ENCODE measurements around the gene GRK5.
"Not testable (repeated sequence)": the region's sequence is repeated elsewhere in the genome, so short reads cannot be mapped to it uniquely, and the experiment has no call there.

The GRK5 gene

DNA sequence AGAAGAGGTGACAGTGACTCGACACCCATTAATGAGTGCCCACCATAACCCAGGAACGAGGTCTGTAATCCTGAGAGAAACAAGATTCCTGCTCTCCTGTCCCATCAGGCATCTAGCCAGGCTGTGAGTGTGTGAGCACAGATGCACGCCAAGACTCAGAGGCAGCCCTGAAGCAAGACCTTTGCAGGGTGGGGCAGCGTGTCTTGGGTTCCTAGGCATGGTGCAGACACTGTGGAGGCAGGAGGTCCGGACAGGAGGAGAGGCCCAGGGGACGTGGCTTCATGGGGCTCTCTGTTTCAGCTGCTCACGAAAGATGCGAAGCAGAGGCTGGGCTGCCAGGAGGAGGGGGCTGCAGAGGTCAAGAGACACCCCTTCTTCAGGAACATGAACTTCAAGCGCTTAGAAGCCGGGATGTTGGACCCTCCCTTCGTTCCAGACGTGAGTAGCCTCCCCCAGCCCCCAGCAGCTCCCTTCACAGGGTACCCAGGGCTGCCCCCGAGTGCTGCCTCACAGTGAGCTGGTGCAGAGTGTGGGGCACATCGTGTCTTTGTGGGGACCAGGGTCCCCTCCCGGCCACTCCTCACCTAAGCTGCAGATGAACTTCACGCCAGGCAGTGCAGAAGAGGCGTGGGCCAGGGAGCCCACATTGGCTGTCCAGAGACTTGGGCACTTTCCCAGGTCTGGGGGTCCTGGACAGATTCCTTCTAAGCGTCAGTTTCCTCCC, 240.6 kb downstream of the GRK5 start:
- DNase-seq = no peak

DNA sequence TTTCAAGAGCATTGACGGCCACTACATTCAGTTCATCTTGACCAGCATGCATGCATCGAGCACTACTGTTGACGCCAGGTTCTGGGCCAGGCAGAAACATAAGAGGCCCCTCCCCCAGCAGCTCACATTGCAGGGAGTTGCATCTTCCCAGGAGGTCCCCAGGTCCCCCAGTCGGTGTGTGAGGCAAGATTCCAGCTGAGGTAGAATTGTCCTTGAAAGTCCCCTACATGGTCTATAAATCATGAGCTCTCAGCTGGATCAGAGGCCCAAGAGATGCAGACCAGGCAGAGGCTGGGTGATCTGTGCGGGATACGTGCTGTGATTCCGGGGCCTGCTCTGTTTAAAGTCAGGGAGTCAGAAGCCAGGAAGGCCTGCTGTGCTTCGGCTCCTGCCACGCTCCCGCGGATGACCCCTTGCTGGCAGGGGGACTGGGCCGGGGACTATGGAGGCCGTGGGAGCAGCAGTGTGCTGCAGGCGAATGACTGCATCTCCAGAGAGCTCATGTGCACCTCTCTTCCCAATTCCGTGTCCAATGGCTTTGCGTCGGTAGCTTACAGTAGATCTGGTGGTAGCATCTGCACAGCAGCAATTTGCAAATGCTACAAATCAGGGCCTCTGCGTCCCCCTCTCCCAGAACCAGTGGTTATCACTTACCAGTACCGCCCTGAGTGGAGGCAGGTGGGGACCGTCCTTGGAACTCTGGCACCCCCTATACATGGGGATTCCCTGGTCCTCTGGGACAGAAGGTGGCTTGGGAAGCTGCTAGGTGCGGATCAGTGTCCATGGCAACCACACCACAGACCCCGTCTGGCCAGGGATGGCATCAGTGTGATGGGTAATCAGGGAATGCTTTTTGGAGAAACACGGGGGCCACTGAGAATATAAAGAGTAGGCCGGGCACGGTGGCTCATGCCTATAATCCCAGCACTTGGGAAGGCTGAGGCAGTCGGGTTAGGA, 241.5 kb downstream of the GRK5 start:
- DNase-seq = no peak

DNA sequence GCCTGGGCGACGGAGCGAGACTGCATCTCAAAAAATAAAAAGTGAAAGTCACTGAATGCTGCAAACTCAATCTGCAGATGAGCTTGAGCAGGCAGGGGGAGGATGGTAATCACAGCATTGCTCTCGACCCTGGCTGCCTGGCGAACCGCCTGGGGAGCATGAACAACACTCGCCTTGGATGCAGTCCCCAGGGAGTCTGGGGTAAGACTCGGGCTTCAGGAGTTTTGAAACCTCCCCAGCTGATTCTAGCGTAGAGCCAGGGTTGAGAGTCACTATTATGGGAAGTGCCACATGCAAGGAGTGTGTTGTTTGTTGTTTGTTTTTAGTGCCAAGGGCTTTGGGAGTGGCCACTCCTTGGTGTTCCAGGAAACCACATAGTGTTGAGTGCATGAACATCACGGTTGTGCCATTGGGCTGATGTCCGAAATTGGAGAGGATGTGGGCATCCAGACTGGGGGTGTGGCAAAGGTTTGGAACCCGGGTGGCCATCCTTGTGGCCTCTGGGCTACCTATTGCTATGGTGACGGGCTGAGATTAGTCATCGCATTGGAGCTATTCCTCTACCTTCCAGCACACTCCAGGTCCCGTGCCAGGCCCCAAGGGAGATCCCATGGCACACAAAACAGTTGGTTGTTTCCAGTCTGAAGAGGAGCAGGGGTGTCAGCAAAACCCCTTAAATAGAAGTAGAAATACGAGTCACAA, 242.5 kb downstream of the GRK5 start:
- no peak for DNase-seq

DNA sequence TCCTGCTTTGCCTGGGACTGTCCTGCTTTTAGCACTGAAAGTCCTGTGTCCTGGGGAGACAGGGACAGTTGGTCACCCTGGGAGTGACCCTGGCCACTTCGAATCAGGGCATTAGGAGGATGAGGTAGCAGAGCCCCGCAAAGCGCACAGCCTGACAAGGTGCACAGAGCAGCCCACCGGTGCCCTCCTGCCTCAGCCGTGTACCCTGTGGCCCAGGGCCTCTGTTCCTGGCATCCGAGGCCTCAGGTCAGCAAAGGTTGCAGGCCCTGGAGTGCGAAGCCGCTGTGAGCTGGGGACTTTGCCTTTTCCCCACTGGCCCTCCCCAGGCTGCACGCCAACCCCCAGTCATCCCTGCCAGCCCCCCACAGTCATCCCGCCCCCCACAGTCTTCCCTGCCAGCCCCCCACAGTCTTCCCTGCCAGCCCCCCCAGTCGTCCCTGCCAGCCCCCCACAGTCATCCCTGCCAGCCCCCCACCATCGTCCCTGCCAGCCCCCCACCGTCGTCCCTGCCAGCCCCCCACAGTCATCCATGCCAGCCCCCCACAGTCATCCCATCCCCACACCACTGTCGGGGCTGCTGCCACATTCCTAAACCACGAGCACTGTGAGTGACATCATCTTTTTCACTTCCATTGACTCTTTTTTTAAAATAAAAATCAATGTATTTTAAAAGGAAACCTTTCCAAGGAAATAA, 243.4 kb downstream of the GRK5 start:
- no peak for DNase-seq

DNA sequence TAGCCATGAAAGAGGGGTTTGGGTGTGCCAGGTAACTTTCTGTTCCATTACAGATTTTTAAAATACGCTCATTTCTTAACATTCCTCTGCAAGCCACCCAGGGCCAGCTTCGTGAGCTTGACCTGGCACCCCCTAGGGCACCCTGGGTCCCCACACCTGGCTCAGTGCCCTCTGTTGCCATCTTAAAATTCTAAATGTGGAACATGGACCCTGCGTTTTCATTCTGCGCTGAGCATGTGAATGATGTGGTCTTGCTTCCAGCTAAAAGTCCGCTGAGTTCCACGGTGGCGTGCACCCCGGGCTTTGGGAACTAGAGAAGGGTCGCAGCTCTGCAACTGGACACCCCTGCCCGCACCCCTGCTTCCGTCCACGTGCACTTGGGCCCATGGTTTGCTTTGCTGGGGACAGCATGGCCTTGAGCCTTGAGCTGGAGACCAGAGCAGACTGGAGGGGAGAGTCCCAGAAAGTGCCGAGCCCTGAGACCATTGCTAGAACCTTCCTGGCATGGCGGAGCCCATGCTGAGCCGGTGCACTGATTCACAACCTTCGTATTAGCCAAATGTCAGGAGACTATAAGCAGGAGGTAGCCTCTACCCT, 244.0 kb downstream of the GRK5 start:
- DNase-seq = no peak

DNA sequence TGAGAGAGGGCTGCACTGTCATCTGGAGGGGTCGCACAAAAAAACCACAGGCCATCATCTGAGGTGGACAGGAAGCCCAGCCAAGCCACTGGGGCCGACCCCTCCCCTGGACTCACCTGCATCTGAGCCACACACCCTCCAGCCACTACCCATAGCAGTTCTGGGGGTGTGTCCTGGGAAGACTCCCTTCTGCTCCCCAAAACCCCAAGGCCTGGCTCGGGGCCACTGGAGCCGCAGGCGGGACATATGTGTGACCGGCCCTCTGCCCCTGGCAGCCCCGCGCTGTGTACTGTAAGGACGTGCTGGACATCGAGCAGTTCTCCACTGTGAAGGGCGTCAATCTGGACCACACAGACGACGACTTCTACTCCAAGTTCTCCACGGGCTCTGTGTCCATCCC, 245.0 kb downstream of the GRK5 start:
- no peak for DNase-seq

DNA sequence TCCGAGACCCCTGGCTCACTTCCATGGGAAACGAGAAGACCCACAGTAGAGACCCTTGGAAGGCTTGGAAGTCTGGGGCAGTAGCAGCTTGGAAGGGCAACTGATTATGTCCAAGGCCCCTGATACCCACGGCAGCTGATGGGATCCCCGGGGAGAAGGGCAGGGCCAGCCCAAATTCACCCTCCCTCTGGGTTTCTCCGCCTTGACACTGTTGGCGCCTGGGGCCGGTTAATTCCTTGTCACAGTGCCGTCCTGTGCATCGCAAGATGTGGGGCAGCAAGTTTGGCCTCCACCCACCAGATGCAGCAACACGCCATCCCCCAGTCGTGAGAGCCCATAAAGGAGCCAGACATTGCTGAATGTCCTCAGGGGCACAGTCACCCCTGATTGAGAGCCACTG, 245.9 kb downstream of the GRK5 start:
- DNase-seq = no peak

DNA sequence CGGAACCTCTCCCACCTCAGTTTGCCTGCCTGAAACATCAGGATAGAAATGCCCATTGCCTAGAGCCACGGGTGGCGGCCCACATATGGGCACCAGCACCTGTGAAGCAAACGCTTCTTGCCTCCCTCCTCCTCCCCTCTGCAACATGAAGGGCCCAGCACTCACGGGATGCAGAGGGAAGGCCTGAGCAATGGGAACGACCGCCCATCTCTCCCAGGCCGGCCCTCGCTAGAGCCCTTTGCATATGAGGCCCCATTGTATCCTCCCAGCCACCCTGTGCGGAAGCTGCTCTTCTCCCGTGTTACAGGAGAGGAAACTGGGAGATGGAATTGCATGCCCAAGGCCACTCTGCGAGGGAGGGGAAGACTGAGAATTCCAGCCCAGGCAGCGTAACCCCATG, 246.9 kb downstream of the GRK5 start:
- DNase-seq = no peak

DNA sequence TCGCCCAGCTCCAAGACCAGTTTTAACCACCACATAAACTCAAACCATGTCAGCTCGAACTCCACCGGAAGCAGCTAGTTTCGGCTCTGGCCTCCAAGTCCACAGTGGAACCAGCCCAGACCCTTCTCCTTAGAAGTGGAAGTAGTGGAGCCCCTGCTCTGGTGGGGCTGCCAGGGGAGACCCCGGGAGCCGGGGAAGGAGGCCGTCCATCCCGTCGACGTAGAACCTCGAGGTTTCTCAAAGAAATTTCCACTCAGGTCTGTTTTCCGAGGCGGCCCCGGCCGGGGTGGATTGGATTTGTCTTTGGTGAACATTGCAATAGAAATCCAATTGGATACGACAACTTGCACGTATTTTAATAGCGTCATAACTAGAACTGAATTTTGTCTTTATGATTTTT, 247.6 kb downstream of the GRK5 start:
- DNase-seq = no peak

DNA sequence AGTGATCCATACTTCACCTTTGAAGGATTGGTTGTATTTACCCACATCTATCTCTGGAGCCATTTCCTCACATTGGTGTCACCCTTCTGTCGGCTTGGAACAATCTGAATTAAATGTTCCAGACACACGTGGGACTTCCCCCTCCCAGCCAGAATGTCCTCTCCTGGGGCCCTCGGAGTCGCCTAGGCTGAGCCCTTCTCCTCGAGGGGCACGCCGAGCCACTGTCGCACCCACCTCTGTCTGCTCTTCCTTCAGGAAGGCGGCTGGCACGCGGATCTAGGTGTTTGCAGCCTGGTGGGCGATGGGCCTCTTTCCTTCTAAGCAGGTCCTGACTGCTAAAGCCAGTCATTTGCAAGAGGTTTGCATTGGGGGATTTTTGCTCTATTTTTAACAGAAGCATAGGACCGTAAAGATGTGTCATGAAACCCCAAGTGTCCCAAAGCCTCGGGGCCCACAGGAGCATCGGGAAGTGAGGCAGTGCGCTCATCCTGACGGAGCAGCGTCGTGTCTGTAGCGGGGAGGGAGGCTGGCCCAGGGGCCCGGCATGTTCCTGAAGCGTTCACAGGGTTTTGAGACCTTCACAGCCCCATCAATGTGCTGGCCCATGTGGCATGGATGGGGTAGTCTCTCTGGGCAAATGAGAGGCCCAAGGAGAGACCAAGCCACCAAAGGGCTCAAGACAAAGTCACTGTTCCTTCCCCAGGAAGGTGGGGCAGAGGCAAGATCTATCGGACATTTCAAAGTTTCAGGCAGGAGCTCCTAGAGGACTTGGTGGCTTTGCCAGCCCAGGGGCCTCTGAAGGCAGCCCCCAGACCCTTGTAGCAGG, 248.5 kb downstream of the GRK5 start:
- DNase-seq = no peak

DNA sequence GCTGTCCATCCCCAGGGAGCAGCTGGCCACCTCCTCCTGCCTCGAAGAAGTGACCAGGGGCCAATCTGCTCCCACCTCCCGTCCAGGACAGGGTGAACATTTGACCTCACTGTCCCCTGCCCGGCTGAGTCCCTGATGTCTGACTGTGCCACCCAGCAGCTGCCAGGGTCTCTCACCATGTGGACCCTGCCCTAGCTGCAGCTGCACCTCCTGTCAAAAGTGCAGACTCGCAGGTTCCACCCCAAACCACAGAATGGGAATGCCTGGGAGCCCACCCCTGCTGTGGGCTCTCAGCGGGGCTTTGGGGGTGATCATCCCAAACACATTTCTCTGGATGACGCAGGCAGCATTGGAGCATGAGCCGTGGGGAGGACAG, 249.1 kb downstream of the GRK5 start:
- DNase-seq = no peak

DNA sequence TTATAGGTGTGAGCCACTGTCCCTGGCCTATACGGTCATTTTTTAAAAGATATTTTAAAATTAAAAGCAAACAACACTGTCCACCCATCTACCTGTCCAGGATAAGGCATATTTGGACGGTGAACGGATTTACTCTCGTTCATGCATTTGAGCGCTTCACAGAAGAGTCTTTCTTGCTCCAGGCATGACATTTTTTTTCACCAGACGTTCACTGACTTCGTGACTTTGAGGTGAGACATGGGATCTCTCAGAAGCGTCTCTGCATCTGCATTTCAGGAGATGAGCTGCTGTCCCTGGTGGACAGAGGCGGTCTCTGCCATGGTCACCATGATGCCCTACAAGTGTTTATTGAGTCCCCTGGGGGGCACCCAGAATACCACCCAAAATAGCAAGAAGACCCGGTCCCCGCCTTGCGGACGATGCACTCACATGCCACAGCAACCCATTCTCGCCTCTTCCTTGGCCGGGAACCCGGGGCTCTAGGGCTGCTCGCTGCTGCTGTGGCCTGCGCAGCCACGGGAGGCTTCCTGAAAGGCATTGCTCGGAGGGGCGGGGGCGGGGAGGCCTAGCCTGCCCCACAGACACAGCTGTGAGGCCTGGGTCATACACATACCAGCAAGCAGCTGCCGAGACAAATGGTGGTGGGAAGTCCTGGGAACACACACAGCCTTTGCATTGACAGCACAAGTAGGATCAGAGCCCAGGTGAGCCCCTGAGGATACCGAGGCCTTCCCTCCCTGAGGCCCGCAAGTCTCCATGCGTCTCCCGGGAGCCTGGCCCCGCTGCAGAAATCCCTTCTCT, 250.8 kb downstream of the GRK5 start:
- no peak for DNase-seq

DNA sequence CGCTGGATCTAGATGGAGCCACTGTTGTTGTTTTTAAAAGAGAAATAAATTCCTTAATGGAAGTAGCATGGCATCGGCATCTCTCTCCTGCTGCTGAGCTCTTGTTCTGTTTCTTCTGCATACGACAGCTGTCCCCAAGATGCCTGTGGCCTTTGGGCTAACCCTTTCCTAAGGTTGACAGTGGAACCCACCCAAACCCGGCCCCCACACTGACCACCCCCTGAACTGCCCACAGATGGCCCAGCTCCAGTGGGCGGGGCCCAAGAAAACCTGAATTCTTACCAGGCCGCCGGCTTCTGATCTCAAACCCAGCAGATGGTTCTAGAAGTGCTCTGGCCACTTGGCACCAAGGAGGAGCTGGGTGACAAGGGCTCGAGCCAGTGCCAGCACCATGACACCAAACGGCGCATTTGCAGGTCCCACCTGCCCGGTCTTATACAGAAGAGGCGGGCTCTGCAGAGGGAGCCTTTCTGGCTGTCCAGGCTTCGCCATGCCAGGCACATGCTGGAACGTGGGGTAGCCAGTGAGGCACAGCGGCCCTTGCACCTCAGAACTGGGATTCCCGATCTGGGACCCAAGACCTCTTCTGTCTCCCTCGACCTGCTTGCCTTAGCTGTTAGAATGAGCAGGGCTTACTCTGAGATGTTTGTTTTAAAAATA, 252.4 kb downstream of the GRK5 start:
- no peak for DNase-seq

DNA sequence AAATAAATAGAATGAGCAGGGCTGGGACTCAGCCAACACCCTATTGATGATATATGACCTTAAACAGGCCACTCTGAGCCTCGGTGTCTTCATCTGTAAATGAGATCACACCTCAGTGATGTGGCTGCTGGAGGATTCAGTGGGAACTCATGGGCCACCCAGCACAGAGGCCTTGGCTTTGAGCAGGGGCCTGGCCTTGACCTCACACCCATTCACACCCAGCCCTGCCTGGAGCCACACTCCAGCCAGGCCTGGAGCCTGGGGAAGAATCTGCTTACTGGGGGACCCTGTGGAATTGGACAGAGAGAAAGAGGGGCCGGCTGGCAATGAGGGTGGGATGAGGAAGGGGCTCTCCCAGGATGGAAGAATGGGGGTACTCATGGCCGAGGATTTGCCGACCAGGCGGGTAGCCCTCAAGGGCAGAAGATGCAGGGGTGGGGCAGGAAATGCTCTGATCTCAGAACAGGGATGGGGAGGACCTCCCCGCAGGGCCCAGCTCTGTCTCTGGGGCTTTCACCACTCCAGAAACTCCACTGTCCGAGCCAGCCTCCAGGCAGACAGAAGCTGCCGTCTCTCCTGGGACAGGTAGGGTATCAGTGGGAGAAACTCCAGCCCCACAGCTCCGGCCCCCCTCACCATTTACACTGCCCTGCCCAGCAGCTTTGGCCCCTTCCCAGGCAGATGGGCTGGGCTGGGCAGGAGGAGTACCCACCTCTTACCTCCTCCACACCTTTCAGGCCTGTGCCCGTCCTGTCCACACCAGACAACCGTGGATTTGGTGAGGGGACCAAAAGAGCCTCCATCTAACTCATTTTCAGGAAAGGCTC, 253.2 kb downstream of the GRK5 start:
- no peak for DNase-seq

DNA sequence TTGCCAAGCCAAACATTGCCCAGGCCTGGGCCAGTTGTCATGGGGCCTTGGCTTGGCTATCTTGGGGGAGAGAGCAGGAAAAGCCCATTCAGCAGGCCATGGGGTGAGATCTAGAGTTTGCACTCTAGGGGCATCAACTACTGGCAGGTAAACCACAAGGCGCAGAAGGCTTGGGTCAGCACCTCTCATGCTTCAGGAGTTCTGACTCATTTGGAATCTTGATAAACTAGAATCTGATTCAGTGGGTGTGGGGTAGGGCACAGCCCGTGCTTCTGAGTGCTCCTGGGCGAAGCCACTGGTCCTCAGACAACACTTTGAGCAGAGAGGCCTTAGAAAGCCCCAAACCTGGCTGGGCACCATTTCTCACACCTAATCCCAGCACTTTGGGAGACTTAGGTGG, 254.0 kb downstream of the GRK5 start:
- no peak for DNase-seq

DNA sequence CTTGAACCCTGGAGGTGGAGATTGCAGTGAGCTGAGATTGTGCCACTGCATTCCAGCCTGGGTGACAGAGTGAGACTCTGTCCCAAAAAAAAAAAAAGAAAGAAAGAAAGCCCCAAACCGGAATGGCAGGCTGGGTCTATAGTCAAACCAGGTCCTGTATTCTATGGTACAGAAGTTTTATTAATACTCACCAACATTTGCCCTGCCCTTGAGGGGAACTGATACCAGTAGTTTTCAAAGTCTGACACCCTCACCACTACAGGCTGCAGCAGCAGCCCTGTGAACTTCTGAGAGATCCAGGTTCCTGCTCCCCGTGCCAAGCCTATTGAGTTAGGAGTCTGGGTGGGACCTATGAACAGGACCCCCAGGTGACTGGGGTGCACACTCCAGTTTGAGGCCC, 254.6 kb downstream of the GRK5 start:
- no peak for DNase-seq

DNA sequence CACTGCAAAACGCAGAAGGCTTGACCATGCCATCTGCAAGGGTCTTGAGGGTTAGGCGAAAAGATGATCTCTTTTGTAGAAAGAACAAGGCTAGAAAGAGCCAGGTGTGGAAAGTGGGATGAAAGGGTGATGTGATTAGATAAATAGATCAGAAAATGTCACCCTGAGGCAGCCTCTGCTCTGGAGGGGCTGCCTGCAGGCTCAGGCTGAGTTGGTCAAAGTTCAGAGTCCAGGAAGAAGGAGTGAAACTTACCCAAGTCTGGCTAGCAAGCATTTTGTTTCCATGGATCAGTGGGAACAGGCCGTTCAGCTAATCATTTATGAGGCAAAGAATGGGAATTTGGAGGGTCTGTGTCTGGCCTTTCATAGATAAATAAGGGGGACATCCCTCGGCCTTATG, 255.4 kb downstream of the GRK5 start:
- no peak for DNase-seq

DNA sequence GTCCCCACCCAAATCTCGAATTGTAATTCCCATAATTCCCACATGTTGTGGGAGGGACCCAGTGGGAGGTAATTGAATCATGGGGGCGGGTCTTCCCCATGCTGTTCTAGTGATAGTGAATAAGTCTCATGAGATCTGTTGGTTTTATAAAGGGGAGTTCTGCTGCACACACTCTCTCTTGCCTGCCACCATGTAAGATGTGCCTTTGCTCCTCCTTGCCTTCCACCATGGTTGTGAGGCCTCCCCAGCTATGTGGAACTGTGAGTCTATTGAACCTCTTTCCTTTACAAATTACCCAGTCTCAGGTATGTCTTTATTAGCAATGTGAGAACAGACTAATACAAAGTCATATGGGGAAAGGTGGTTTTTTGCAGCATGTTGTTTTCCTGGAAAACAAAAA, 255.8 kb downstream of the GRK5 start:
- not testable (repeated sequence) for DNase-seq

DNA sequence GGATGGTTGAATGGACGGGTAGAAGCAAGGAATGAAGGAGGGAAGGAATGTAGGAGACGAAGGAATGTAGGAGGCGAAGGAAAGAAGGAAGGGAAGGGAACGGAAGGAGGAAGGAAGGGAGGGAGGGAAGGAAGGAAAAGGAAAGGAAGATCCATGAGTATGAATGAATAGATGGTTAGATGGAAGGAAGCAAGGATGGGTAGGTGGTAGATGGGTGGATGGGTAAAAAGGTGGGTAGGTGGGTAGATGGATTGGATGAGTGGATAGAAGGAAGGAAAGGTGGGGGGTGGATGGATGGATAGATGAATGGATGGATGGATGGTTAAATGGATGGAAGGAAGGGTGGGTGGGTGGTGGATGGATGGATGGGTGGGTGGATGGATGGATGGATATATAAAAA, 257.7 kb downstream of the GRK5 start:
- DNase-seq = no peak
